HepG2 (cell line): ENCODE results near the gene BCAS4. TPM values are rescaled to one million over a fixed set of nuclear protein-coding genes. Genes with fewer than 3 reads are reported as not detected.
"Not testable (repeated sequence)": the region's sequence is repeated elsewhere in the genome, so short reads cannot be mapped to it uniquely, and the experiment has no call there.

Experiments
- ATAC-seq: fragments of 200-7000 bp; cut with Tn5 transposase; 3 replicates; pipeline ENCODE4 v1.9.1; 2020; ENCODE audit warnings: mild to moderate bottlenecking, moderate library complexity
- BruUV-seq: library from RNA; stranded (reverse); fragments of 400-500 nt; replicated peaks from 2 replicates; lab custom pipeline; 2021; lab: Mats Ljungman, UMichigan
- CTCF ChIA-PET: fragments of 300-600 bp; formaldehyde crosslinking; extraction: SDS; loops from one replicate; lab custom pipeline; 2021; ENCODE audit warnings: low total read pairs, inconsistent platforms, low intra/inter-chr PET ratio; lab: Yijun Ruan, JAX
- POLR2A ChIA-PET: fragments of 350-600 bp; sonication (Branson Sonifier 250); formaldehyde crosslinking; loops from one replicate; lab custom pipeline; 2020; ENCODE audit warnings: antibody characterized with exemption, inconsistent platforms; lab: Yijun Ruan, JAX
- DNase-seq: peaks from one replicate; pipeline ENCODE4 v3.0.0-alpha.2; 2015; ENCODE audit warnings: low spot score
- FAIRE-seq: peaks from 3 replicates; lab custom pipeline; 2011; peaks lifted over from hg19 to GRCh38; lab: Jason Lieb, UNC
- H2AFZ ChIP-seq: one replicate; pipeline ENCODE4 v1.6.1; 2011; ENCODE audit warnings: low read length, inconsistent platforms
- H3K27ac ChIP-seq: fragments of 300-600 bp; 3 replicates; pipeline ENCODE4 v1.8.0; 2011; ENCODE audit warnings: mixed run types, mild to moderate bottlenecking, mixed read lengths, low read length, inconsistent platforms; ENCODE audit not compliant: insufficient read depth; ENCODE audit errors: extremely low read length
- H3K27me3 ChIP-seq, 2 experiments: fragments of 200-600 bp in 1 of 2; 2 replicates in 1 of 2; 3 replicates in 1 of 2; pipeline versions ENCODE4 v1.6.0 to v1.8.0; 2011; ENCODE audit warnings: low read length in 2 of 2, mild to moderate bottlenecking in 2 of 2, moderate library complexity in 2 of 2, inconsistent platforms in 1 of 2; ENCODE audit not compliant: insufficient read depth in 2 of 2, control insufficient read depth in 1 of 2
- H3K36me3 ChIP-seq, 2 experiments: fragments of 200-600 bp in 1 of 2; replicated peaks in 1 of 2; 2 replicates in 1 of 2; 3 replicates in 1 of 2; pipeline versions ENCODE4 v1.5.1 to v1.8.0; 2011; ENCODE audit warnings: low read length in 2 of 2, inconsistent platforms in 1 of 2; ENCODE audit not compliant: insufficient read depth in 2 of 2, control insufficient read depth in 1 of 2
- H3K4me1 ChIP-seq: 2 replicates; pipeline ENCODE4 v1.5.1; 2012; ENCODE audit warnings: low read length, inconsistent platforms; ENCODE audit not compliant: insufficient read depth
- H3K4me2 ChIP-seq: 2 replicates; pipeline ENCODE4 v1.6.0; 2011; ENCODE audit warnings: low read depth, low read length, inconsistent platforms
- H3K4me3 ChIP-seq, 3 experiments: fragments of 200-600 bp in 1 of 3; sonication (generic), shearing (Covaris generic) in 1 of 3; replicated peaks in 1 of 3; 2 replicates each; pipeline ENCODE4 v1.5.1; 2011 to 2016; ENCODE audit warnings: low read length in 3 of 3, inconsistent platforms in 2 of 3, low read depth in 2 of 3, mild to moderate bottlenecking in 2 of 3, control low read depth in 1 of 3, mixed read lengths in 1 of 3; ENCODE audit not compliant: insufficient read depth in 1 of 3
- H3K79me2 ChIP-seq: one replicate; pipeline ENCODE4 v1.6.1; 2011; ENCODE audit warnings: low read length, inconsistent platforms; ENCODE audit not compliant: insufficient read depth
- H3K9ac ChIP-seq: 2 replicates; pipeline ENCODE4 v1.6.0; 2011; ENCODE audit warnings: mild to moderate bottlenecking, low read depth, low read length, inconsistent platforms; ENCODE audit not compliant: insufficient read depth
- H3K9me3 ChIP-seq: 2 replicates; pipeline ENCODE4 v1.5.1; 2012; ENCODE audit warnings: mild to moderate bottlenecking, low read length
- H4K20me1 ChIP-seq: 2 replicates; pipeline ENCODE4 v1.6.0; 2011; ENCODE audit warnings: inconsistent platforms, mild to moderate bottlenecking, low read length, moderate library complexity; ENCODE audit not compliant: insufficient read depth
- BCLAF1 ChIP-seq: fragments of 450-650 bp; IDR thresholded peaks from 2 replicates; pipeline ENCODE4 v1.6.1; 2017; ENCODE audit warnings: mild to moderate bottlenecking
- HIC2 ChIP-seq: sonication (generic); formaldehyde crosslinking; IDR thresholded peaks from 2 replicates; pipeline ENCODE4 v1.9.0; 2022; ENCODE audit warnings: low read depth, missing genetic modification reagents
- IKZF1 ChIP-seq: fragments of 450-650 bp; IDR thresholded peaks from 2 replicates; pipeline ENCODE4 v1.7.1; 2016
- JARID2 ChIP-seq: sonication (generic); formaldehyde crosslinking; IDR thresholded peaks from 2 replicates; pipeline ENCODE4 v1.8.1; 2023; ENCODE audit warnings: missing genetic modification reagents, inconsistent platforms; ENCODE audit not compliant: insufficient replicate concordance
- MAFG ChIP-seq: sonication (generic); formaldehyde crosslinking; IDR thresholded peaks from 2 replicates; pipeline ENCODE4 v1.5.1; 2020; ENCODE audit warnings: mild to moderate bottlenecking, missing genetic modification reagents
- RORA ChIP-seq: sonication (generic); formaldehyde crosslinking; IDR thresholded peaks from 2 replicates; pipeline ENCODE4 v1.5.0; 2020; ENCODE audit warnings: mild to moderate bottlenecking, missing genetic modification reagents, moderate library complexity
- TGIF2 ChIP-seq: IDR thresholded peaks from 2 replicates; pipeline ENCODE4 v1.6.1; 2016; ENCODE audit warnings: control low read depth, missing compliant biosample characterization
- TRAFD1 ChIP-seq: sonication (generic); formaldehyde crosslinking; IDR thresholded peaks from 2 replicates; pipeline ENCODE4 v1.5.1; 2020; ENCODE audit warnings: missing genetic modification reagents, mild to moderate bottlenecking, borderline replicate concordance
- ZNF691 ChIP-seq: sonication (generic); formaldehyde crosslinking; IDR thresholded peaks from 2 replicates; pipeline ENCODE4 v1.4.0; 2020; ENCODE audit warnings: missing genetic modification reagents, low read depth, mild to moderate bottlenecking, borderline replicate concordance
- WGBS: methylation state at CpG from one replicate; pipeline ENCODE4 v1.1.6; 2017; ENCODE audit warnings: low lambda C conversion rate; 5-methylcytosine and 5-hydroxymethylcytosine counted together
- in situ Hi-C: cut with HindIII; loops from 2 replicates; pipeline ENCODE4 v1.10.0; 2017; ENCODE audit warnings: low pct_unique_long_range_greater_than_20kb; ENCODE audit not compliant: extremely low pct_ligation_motif_present
- intact Hi-C: fragments of 100-400 bp; cut with micrococcal nuclease; formaldehyde crosslinking; loops from one replicate; pipeline ENCODE4 v1.10.0; 2022; ENCODE audit not compliant: unreplicated experiment
- polyA plus RNA-seq, 8 experiments: library from polyadenylated mRNA; depleted of rRNA in 3 of 8; stranded (reverse) in 7 of 8; unstranded in 1 of 8; fragments of >200 nt; fragmentation: Illumina TruSeq in 4 of 8; extraction: Trizol in 4 of 8; gene quantifications; 2 replicates each; pipeline versions ENCODE4 v1.2.1 to v1.2.3, GENCODE V29; 2011 to 2016; ENCODE audit warnings: low read depth in 4 of 8, missing spikeins in 1 of 8, mixed read lengths in 1 of 8; ENCODE audit not compliant: insufficient read depth in 1 of 8
- total RNA-seq, 5 experiments: library from RNA; depleted of rRNA; stranded (reverse); fragments of >200 nt; fragmentation: Illumina TruSeq; extraction: Trizol; gene quantifications; 2 replicates each; pipeline ENCODE4 v1.2.3, GENCODE V29; 2016; ENCODE audit warnings: low read depth in 1 of 5

BCAS4 gene
- total and polyA plus RNA-seq, 2 of the 13 experiments (the other 11 are each of a cell fraction or from before 2014, with no cell fraction given), result 7.2 to 8.0 TPM

- H3K27me3 ChIP-seq, POLR2A ChIA-PET, H3K4me3 ChIP-seq, CTCF ChIA-PET, BruUV-seq, in situ Hi-C loops, H4K20me1 ChIP-seq, H3K36me3 ChIP-seq, H2AFZ ChIP-seq, H3K9ac ChIP-seq, FAIRE-seq, intact Hi-C loops, H3K79me2 ChIP-seq, H3K4me2 ChIP-seq, H3K27ac ChIP-seq, ATAC-seq, H3K9me3 ChIP-seq, DNase-seq: not testable (repeated sequence)
- WGBS, result 98% methylated on average over 5 of the region's 5 CpGs
- peaks cover 11% of the 10 kb centered on the region for H3K4me1 ChIP-seq
Measured at GRCh38 chr20:50881759-50882424, 87.0 kb downstream of the BCAS4 start.

- H3K9ac ChIP-seq, result no peak overlapping the region
- no peaks in the 10 kb centered on the region for H3K79me2 ChIP-seq
- in situ Hi-C loops, result no loop called here
- H3K27me3 ChIP-seq, result no peaks in the 10 kb centered on the region
- FAIRE-seq (no peak), DNase-seq (no peak), ATAC-seq (peak; percentile 2; the same call in 2 of the 3 replicates)
- no peak overlapping the region for H3K4me3 ChIP-seq
- intact Hi-C loops, result no loop called here
- ChIA-PET CTCF (no interaction called here), POLR2A (no interaction called here)
- H3K4me2 ChIP-seq, result no peak overlapping the region
- no peaks in the 10 kb centered on the region for H3K9me3 ChIP-seq
- H3K27ac ChIP-seq, result no peak overlapping the region
- no peak overlapping the region for H2AFZ ChIP-seq
- peaks cover 0 to 4% of the 10 kb centered on the region in 2 experiments; a peak in 2 of 5 replicates for H3K36me3 ChIP-seq
- H4K20me1 ChIP-seq, result peaks cover 3% of the 10 kb centered on the region; the same call in 1 of the 2 replicates
- no TSS peak for BruUV-seq
- 87% methylated on average over 11 of the region's 11 CpGs for WGBS
- peaks cover 11% of the 10 kb centered on the region for H3K4me1 ChIP-seq
- TF ChIP-seq IKZF1 (no peak), BCLAF1 (no peak), RORA (no peak), HIC2 (no peak), TGIF2 (no peak), TRAFD1 (CRISPR knock-in tag) (no peak), ZNF691 (CRISPR knock-in tag) (no peak), JARID2 (CRISPR knock-in tag) (no peak), MAFG (CRISPR knock-in tag) (no peak)
Measured at GRCh38 chr20:50883856-50884255, 89.0 kb downstream of the BCAS4 start.
